Panc1 (cell line): ENCODE data around the gene ITGA4. TPM values are rescaled to one million over a fixed set of nuclear protein-coding genes. Genes with fewer than 3 reads are reported as not detected.

Source experiments
- ATAC-seq: fragments of 200-7000 bp; cut with Tn5 transposase; 2 replicates; pipeline ENCODE4 v1.9.1; 2020; ENCODE audit warnings: mild to moderate bottlenecking, moderate library complexity
- BruUV-seq: library from RNA; stranded (reverse); fragments of 400-500 nt; replicated peaks from 2 replicates; lab custom pipeline; 2021; lab: Mats Ljungman, UMichigan
- CTCF ChIA-PET: fragments of 300-600 bp; sonication (Branson Sonifier 250); formaldehyde crosslinking; loops from one replicate; lab custom pipeline; 2022; ENCODE audit warnings: antibody characterized with exemption; lab: Charles Lee
- POLR2A ChIA-PET: fragments of 300-600 bp; sonication (Branson Sonifier 250); formaldehyde crosslinking; loops from one replicate; lab custom pipeline; 2022; ENCODE audit warnings: antibody characterized with exemption; lab: Charles Lee
- DNase-seq: peaks from one replicate; pipeline ENCODE4 v3.0.0-alpha.2; 2010; ENCODE audit warnings: low read depth, low spot score
- H3K27ac ChIP-seq: 2 replicates; pipeline ENCODE4 v1.5.1; 2011; ENCODE audit warnings: mild to moderate bottlenecking, low read length, inconsistent platforms
- H3K27me3 ChIP-seq: fragments of 200-500 bp; sonication (Bioruptor generic); 2 replicates; pipeline ENCODE4 v1.6.0; 2014; ENCODE audit warnings: low read length, inconsistent platforms; ENCODE audit not compliant: control insufficient read depth, insufficient read depth
- H3K36me3 ChIP-seq: fragments of 200-500 bp; sonication (Bioruptor generic); 2 replicates; pipeline ENCODE4 v1.5.1; 2014; ENCODE audit warnings: inconsistent platforms, mild to moderate bottlenecking, low read length, moderate library complexity; ENCODE audit not compliant: control insufficient read depth, insufficient read depth
- H3K4me1 ChIP-seq: 2 replicates; pipeline ENCODE4 v1.5.1; 2011; ENCODE audit warnings: inconsistent platforms, mild to moderate bottlenecking, low read length, moderate library complexity; ENCODE audit not compliant: control insufficient read depth, insufficient read depth
- H3K4me3 ChIP-seq, 2 experiments: 2 replicates each; pipeline ENCODE4 v1.5.1; 2011 to 2012; ENCODE audit warnings: low read depth in 2 of 2, low read length in 2 of 2, mild to moderate bottlenecking in 2 of 2, inconsistent platforms in 1 of 2, moderate library complexity in 1 of 2
- H3K9me3 ChIP-seq: fragments of 200-500 bp; sonication (Bioruptor generic); 2 replicates; pipeline ENCODE4 v1.5.1; 2014; ENCODE audit warnings: low read depth, mild to moderate bottlenecking, inconsistent platforms, low read length, moderate library complexity; ENCODE audit not compliant: control insufficient read depth, insufficient read depth
- POLR2AphosphoS5 ChIP-seq: IDR thresholded peaks from 2 replicates; pipeline ENCODE4 v1.6.1; 2012; ENCODE audit warnings: mild to moderate bottlenecking, low read depth, low read length, moderate library complexity
- SIN3A ChIP-seq: IDR thresholded peaks from 2 replicates; pipeline ENCODE4 v1.6.1; 2012; ENCODE audit warnings: low read depth, mild to moderate bottlenecking, low read length, moderate library complexity, borderline replicate concordance; ENCODE audit not compliant: insufficient read depth
- TCF7L2 ChIP-seq: IDR thresholded peaks from 2 replicates; pipeline ENCODE4 v1.6.1; 2011; ENCODE audit warnings: mild to moderate bottlenecking, low read depth, low read length, inconsistent platforms
- in situ Hi-C: cut with HindIII; loops from 2 replicates; pipeline ENCODE4 v1.10.0; 2016; ENCODE audit warnings: low sequenced_read_pairs, low pct_unique_long_range_greater_than_20kb
- intact Hi-C: fragments of 100-400 bp; cut with micrococcal nuclease; formaldehyde crosslinking; loops from one replicate; pipeline ENCODE4 v1.10.0; 2022; ENCODE audit not compliant: unreplicated experiment
- total RNA-seq: library from RNA; stranded (reverse); gene quantifications from one replicate; pipeline ENCODE4 v1.2.1, GENCODE V29; 2021; ENCODE audit not compliant: unreplicated experiment
- TF ChIP-seq, protein P1 (sequence below): fragments of 450-650 bp; IDR thresholded peaks from 2 replicates; pipeline ENCODE4 v1.5.1; 2017; ENCODE audit warnings: mild to moderate bottlenecking
- TF ChIP-seq, protein P2 (sequence below), 2 experiments: IDR thresholded peaks; 2 replicates each; pipeline ENCODE4 v1.6.1; 2011 to 2012; ENCODE audit warnings: low read depth in 2 of 2, control low read depth in 1 of 2, low read length in 1 of 2, mild to moderate bottlenecking in 1 of 2, moderate library complexity in 1 of 2; ENCODE audit not compliant: insufficient read depth in 1 of 2

The ITGA4 gene
- total RNA-seq, 1 experiment from 2014 or later, result 0.36 TPM

DNA sequence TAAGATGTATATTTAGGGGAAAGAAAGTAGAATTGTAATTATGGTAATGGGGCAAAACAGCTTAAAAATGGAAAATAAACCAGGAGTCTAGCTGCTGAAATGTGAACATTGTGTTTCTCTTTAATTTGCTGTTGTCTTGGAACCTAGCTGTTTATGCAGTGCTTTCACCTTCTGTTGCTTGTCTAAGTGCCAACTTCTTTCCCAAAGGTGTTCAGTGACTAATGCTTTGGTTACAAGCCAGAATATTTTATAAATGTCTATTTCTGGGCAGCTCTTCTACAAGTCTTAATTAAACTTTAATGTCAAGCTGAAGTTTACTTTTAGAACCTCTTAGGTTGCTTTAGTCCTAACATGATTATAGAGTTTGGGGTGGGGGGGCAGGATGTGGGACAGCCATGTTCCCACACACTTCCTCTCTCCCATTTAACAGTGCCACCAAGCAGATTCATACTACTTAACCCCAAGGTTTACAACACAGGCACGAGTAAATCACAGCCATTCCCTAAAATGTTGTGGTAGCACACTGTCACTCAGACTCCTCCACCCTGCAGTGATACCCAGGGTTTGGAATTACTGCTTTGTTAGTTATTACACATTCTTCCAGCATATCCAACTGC is 60.6 kb downstream of the ITGA4 start:
- H3K4me3 ChIP-seq, result no peak overlapping the region
- no TSS peak for BruUV-seq
- no peaks in the 10 kb centered on the region for H3K36me3 ChIP-seq
- POLR2A ChIA-PET, result no interaction called here
- ATAC-seq, result no peak
- H3K27ac ChIP-seq, result no peak overlapping the region
- CTCF ChIA-PET, result no interaction called here
- TF ChIP-seq TCF7L2 (no peak), POLR2AphosphoS5 (no peak), SIN3A (no peak)
- TF ChIP-seq, protein P1, sequence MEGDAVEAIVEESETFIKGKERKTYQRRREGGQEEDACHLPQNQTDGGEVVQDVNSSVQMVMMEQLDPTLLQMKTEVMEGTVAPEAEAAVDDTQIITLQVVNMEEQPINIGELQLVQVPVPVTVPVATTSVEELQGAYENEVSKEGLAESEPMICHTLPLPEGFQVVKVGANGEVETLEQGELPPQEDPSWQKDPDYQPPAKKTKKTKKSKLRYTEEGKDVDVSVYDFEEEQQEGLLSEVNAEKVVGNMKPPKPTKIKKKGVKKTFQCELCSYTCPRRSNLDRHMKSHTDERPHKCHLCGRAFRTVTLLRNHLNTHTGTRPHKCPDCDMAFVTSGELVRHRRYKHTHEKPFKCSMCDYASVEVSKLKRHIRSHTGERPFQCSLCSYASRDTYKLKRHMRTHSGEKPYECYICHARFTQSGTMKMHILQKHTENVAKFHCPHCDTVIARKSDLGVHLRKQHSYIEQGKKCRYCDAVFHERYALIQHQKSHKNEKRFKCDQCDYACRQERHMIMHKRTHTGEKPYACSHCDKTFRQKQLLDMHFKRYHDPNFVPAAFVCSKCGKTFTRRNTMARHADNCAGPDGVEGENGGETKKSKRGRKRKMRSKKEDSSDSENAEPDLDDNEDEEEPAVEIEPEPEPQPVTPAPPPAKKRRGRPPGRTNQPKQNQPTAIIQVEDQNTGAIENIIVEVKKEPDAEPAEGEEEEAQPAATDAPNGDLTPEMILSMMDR, result no peak
- TF ChIP-seq, protein P2, sequence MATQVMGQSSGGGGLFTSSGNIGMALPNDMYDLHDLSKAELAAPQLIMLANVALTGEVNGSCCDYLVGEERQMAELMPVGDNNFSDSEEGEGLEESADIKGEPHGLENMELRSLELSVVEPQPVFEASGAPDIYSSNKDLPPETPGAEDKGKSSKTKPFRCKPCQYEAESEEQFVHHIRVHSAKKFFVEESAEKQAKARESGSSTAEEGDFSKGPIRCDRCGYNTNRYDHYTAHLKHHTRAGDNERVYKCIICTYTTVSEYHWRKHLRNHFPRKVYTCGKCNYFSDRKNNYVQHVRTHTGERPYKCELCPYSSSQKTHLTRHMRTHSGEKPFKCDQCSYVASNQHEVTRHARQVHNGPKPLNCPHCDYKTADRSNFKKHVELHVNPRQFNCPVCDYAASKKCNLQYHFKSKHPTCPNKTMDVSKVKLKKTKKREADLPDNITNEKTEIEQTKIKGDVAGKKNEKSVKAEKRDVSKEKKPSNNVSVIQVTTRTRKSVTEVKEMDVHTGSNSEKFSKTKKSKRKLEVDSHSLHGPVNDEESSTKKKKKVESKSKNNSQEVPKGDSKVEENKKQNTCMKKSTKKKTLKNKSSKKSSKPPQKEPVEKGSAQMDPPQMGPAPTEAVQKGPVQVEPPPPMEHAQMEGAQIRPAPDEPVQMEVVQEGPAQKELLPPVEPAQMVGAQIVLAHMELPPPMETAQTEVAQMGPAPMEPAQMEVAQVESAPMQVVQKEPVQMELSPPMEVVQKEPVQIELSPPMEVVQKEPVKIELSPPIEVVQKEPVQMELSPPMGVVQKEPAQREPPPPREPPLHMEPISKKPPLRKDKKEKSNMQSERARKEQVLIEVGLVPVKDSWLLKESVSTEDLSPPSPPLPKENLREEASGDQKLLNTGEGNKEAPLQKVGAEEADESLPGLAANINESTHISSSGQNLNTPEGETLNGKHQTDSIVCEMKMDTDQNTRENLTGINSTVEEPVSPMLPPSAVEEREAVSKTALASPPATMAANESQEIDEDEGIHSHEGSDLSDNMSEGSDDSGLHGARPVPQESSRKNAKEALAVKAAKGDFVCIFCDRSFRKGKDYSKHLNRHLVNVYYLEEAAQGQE (IDR thresholded peaks at IDR 0.05; ENCODE audit: insufficient read depth in 1 of 2, low read depth in 2 of 2, low read length in 1 of 2), result no peak
- intact Hi-C loops, result no loop called here
- no peak for DNase-seq
- H3K9me3 ChIP-seq, result no peaks in the 10 kb centered on the region
- H3K4me1 ChIP-seq, result no peaks in the 10 kb centered on the region
- H3K27me3 ChIP-seq, result no peaks in the 10 kb centered on the region
- in situ Hi-C loops, result no loop called here

- TF ChIP-seq, protein P1, result no peak
- TF ChIP-seq TCF7L2 (no peak), POLR2AphosphoS5 (no peak), SIN3A (no peak)
- TF ChIP-seq, protein P2 (IDR thresholded peaks at IDR 0.05; ENCODE audit: insufficient read depth in 1 of 2, low read depth in 2 of 2, low read length in 1 of 2), result no peak
- POLR2A ChIA-PET, result no interaction called here
- Histone ChIP-seq H3K27ac (no peak overlapping the region), H3K36me3 (no peaks in the 10 kb centered on the region), H3K27me3 (no peaks in the 10 kb centered on the region), H3K9me3 (no peaks in the 10 kb centered on the region), H3K4me3 (no peak overlapping the region), H3K4me1 (no peaks in the 10 kb centered on the region)
- DNase-seq (no peak), ATAC-seq (no peak)
- intact Hi-C loops, result no loop called here
- in situ Hi-C loops, result no loop called here
- no TSS peak for BruUV-seq
- CTCF ChIA-PET, result no interaction called here
Observed at GRCh38 chr2:181520253-181520652, 63.1 kb downstream of the ITGA4 start.
